Vagina (tissue), 2 donors: Measurements from ENCODE around the gene ADAMTS18.

Experiments used
- POLR2A ChIP-seq, 2 donors: fragments of 450-650 bp; IDR thresholded peaks; one replicate each; pipeline ENCODE4 v1.6.1; 2017; ENCODE audit warnings: antibody characterized with exemption in 2 of 2, mild to moderate bottlenecking in 2 of 2, moderate library complexity in 2 of 2
- POLR2AphosphoS5 ChIP-seq, 2 donors: sonication (generic); formaldehyde crosslinking; IDR thresholded peaks; one replicate each; pipeline ENCODE4 v1.9.0; 2017; ENCODE audit warnings: antibody characterized with exemption in 2 of 2, mild to moderate bottlenecking in 2 of 2, low read depth in 1 of 2; ENCODE audit not compliant: insufficient read depth in 1 of 2
- TF ChIP-seq, protein P1 (sequence below), 3 experiments: fragments of 450-650 bp in 2 of 3; fragments of 200-600 bp in 1 of 3; sonication (generic) in 1 of 3; IDR thresholded peaks; one replicate each; pipeline ENCODE4 v1.5.1; 2017 to 2019; ENCODE audit warnings: antibody characterized with exemption in 3 of 3, mild to moderate bottlenecking in 2 of 3, moderate library complexity in 2 of 3

- TF ChIP-seq, protein P1, sequence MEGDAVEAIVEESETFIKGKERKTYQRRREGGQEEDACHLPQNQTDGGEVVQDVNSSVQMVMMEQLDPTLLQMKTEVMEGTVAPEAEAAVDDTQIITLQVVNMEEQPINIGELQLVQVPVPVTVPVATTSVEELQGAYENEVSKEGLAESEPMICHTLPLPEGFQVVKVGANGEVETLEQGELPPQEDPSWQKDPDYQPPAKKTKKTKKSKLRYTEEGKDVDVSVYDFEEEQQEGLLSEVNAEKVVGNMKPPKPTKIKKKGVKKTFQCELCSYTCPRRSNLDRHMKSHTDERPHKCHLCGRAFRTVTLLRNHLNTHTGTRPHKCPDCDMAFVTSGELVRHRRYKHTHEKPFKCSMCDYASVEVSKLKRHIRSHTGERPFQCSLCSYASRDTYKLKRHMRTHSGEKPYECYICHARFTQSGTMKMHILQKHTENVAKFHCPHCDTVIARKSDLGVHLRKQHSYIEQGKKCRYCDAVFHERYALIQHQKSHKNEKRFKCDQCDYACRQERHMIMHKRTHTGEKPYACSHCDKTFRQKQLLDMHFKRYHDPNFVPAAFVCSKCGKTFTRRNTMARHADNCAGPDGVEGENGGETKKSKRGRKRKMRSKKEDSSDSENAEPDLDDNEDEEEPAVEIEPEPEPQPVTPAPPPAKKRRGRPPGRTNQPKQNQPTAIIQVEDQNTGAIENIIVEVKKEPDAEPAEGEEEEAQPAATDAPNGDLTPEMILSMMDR (IDR thresholded peaks at IDR 0.05) = no peak
- TF ChIP-seq POLR2A (IDR thresholded peaks at IDR 0.05) (no peak), POLR2AphosphoS5 (IDR thresholded peaks at IDR 0.05; ENCODE audit: insufficient read depth in 1 of 2, low read depth in 1 of 2) (no peak)
Observed at GRCh38 chr16:77250400-77250799, 184.4 kb downstream of the ADAMTS18 start.
